Ovary (tissue), 9 donors: ENCODE data around the gene FGF5. TPM values are rescaled to one million over a fixed set of nuclear protein-coding genes. Genes with fewer than 3 reads are reported as not detected.

Experiments used
- DNase-seq, 5 donors: peaks; one replicate each; pipeline ENCODE4 v3.0.0-alpha.2; 2019 to 2020
- H3K27ac ChIP-seq, 2 donors: fragments of 200-600 bp; one replicate each; pipeline versions ENCODE4 v1.5.1 to v1.8.0; 2019 to 2022
- H3K27me3 ChIP-seq: fragments of 200-600 bp; one replicate; pipeline ENCODE4 v1.8.0; 2022
- H3K36me3 ChIP-seq: fragments of 200-600 bp; sonication (generic); one replicate; pipeline ENCODE4 v1.5.1; 2019
- H3K4me1 ChIP-seq: one replicate; pipeline ENCODE4 v1.8.1; 2013; ENCODE audit warnings: mild to moderate bottlenecking, moderate library complexity; ENCODE audit not compliant: insufficient read depth
- H3K4me3 ChIP-seq: fragments of 200-600 bp; sonication (generic); one replicate; pipeline ENCODE4 v1.5.1; 2017
- H3K9me3 ChIP-seq, 2 donors: fragments of 200-600 bp in 1 of 2; sonication (generic) in 1 of 2; one replicate each; pipeline versions ENCODE4 v1.5.1 to v1.8.1; 2013 to 2019; ENCODE audit warnings: mild to moderate bottlenecking in 1 of 2, moderate library complexity in 1 of 2
- EP300 ChIP-seq: sonication (generic); formaldehyde crosslinking; IDR thresholded peaks from one replicate; pipeline ENCODE4 v1.6.1; 2017; ENCODE audit warnings: antibody characterized with exemption
- POLR2A ChIP-seq: fragments of 450-650 bp; IDR thresholded peaks from one replicate; pipeline ENCODE4 v1.6.1; 2017; ENCODE audit warnings: antibody characterized with exemption, mild to moderate bottlenecking, moderate library complexity
- WGBS, 3 donors: extraction: QIAGEN DNeasy Blood & Tissue Kit in 1 of 3; methylation state at CpG; one replicate each; pipeline versions ENCODE4 v1.1.5 to v1.1.7; 2013 to 2017; 5-methylcytosine and 5-hydroxymethylcytosine counted together
- intact Hi-C, 4 donors: fragments of 100-400 bp; cut with DNase I; formaldehyde crosslinking; loops; one replicate each; pipeline versions ENCODE4 v1.11.0 to v1.15.1; 2022 to 2023
- polyA plus RNA-seq, 2 donors: library from polyadenylated mRNA; stranded (reverse); fragments of 200-250 nt in 1 of 2; fragments of 350-450 nt in 1 of 2; fragmentation: Illumina TruSeq in 1 of 2; extraction: RNeasy Lipid Tissue Mini Kit (QIAGEN cat#74804) in 1 of 2; gene quantifications; one replicate each; pipeline ENCODE4 v1.2.3, GENCODE V29; 2013 to 2014
- total RNA-seq, 7 donors: library from RNA; depleted of rRNA in 2 of 7; stranded (reverse); fragments of >200 nt in 2 of 7; fragmentation: NEBNext Ultra II Directional in 3 of 7; extraction: Animal tissue kit (Norgen Biotek cat#: 25700) in 3 of 7; gene quantifications; one replicate each; pipeline versions ENCODE4 v1.1.0 to v1.2.4, GENCODE V29; 2016 to 2023
- TF ChIP-seq, protein P1 (sequence below), 3 donors: fragments of 450-650 bp in 2 of 3; fragments of 200-600 bp in 1 of 3; IDR thresholded peaks; one replicate each; pipeline versions ENCODE4 v1.5.1 to v1.8.0; 2016 to 2022; ENCODE audit warnings: antibody characterized with exemption in 3 of 3, mild to moderate bottlenecking in 1 of 3
- donor health status: DM: no; HTN: no; CAD: no; lungs with moderate emphysema.
- donor health status: DM: no; HTN: no; CAD: no.
- donor health status: Bipolar disorder and iron deficiency.
- donor health status: DM: yes; HTN: yes; CAD: no.
- donor health status: DM: no; HTN: no; CAD: no.
- donor health status: DM: yes; HTN: yes; CAD: no.

FGF5 gene
- total and polyA plus RNA-seq, 9 donors = 0.03 to 1.8 (median 0.19) TPM; not detected in 3

DNA sequence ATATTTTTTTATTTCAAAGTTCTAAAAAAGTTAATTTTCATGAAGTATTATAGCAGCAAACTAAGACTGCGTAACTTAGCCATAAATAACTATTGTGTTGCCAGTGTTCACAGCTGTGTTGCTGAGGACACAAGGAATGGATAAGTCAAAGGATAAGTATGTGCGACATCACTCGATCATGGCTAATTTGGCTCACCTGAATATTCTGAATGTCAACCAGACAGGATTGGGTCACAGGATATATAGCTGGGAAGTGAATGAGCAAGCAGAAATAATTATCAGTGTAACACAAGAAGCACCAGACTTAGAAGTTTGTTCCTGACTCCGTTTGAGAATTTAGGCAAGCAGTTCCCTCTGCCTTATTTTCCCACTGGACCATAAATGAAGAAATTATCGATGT is 35.3 kb upstream of the FGF5 start:
- intact Hi-C loops = no loop called here
- no peak for DNase-seq
- H3K4me3 ChIP-seq = no peak overlapping the region
- 82 to 89% (median 86%) methylated on average over 5 of the region's 5 CpGs for WGBS, 3 donors
- H3K27ac ChIP-seq = no peak overlapping the region
- H3K27me3 ChIP-seq = no peaks in the 10 kb centered on the region
- no peaks in the 10 kb centered on the region for H3K9me3 ChIP-seq
- no peaks in the 10 kb centered on the region for H3K4me1 ChIP-seq
- no peaks in the 10 kb centered on the region for H3K36me3 ChIP-seq
- TF ChIP-seq, protein P1, sequence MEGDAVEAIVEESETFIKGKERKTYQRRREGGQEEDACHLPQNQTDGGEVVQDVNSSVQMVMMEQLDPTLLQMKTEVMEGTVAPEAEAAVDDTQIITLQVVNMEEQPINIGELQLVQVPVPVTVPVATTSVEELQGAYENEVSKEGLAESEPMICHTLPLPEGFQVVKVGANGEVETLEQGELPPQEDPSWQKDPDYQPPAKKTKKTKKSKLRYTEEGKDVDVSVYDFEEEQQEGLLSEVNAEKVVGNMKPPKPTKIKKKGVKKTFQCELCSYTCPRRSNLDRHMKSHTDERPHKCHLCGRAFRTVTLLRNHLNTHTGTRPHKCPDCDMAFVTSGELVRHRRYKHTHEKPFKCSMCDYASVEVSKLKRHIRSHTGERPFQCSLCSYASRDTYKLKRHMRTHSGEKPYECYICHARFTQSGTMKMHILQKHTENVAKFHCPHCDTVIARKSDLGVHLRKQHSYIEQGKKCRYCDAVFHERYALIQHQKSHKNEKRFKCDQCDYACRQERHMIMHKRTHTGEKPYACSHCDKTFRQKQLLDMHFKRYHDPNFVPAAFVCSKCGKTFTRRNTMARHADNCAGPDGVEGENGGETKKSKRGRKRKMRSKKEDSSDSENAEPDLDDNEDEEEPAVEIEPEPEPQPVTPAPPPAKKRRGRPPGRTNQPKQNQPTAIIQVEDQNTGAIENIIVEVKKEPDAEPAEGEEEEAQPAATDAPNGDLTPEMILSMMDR (IDR thresholded peaks at IDR 0.05) = no peak
- no peak for TF ChIP-seq POLR2A
- TF ChIP-seq EP300 = no peak

DNA sequence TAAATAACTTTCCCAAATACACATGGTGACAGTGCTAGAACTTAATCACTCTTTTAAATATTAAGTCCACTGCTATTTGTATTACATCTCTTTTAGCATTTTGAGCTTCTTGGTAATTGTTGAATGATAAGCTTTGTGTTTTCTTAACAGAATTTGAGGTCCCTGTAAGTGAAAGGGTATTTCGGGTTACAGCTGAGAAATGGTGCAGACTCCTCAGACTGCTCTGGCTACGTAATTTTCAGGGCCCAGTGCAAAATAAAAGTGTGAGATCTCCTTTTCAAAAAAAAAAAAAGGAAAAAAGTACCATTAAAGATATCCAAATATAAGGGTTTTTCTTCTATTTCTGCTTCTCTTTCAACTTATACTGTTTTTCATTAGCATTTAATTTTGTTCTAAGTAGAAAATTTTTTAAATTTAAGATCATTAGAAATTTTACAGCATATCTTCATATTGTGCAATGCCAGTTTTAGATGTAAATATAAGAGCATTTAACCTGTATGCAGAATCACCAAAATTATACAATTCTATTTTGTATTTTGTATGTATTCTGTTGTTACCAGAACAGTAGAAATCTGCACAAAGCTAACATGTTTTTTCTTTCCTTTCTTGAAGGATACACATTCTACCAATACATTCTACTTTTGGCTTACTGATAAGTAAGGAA is 33.6 kb upstream of the FGF5 start:
- no peak for DNase-seq
- no peaks in the 10 kb centered on the region for H3K4me1 ChIP-seq

DNA sequence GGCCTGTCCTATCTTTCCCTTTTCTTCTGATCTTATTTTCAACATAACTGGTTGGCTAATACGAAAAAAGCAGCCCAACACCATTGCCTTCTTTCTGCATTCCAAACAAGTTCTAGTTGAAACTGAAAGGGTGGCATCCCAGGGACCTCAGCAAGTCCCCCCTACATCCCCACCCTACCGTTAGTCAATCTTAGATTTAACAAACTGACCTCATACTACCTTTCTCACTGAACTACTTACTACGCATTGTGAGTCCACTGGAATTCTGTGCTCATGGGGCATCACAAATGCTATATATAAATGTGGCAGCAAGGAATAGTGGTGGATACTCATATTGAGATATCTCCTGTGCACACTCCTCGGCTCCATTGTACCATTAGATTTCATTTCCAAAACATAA is 33.1 kb upstream of the FGF5 start:
- H3K4me1 ChIP-seq = no peaks in the 10 kb centered on the region
- TF ChIP-seq, protein P1 (IDR thresholded peaks at IDR 0.05) = no peak
- TF ChIP-seq POLR2A = no peak
- TF ChIP-seq EP300 = no peak
- H3K27ac ChIP-seq = no peak overlapping the region
- no peaks in the 10 kb centered on the region for H3K9me3 ChIP-seq
- WGBS, 3 donors = 88 to 91% (median 90%) methylated on average over 4 of the region's 4 CpGs
- H3K4me3 ChIP-seq = no peak overlapping the region
- intact Hi-C loops = no loop called here
- no peaks in the 10 kb centered on the region for H3K36me3 ChIP-seq
- DNase-seq = no peak
- no peaks in the 10 kb centered on the region for H3K27me3 ChIP-seq

More for the DNA sequence above, 33.6 kb upstream of the FGF5 start:
- no peaks in the 10 kb centered on the region for H3K9me3 ChIP-seq
- TF ChIP-seq POLR2A (no peak), EP300 (no peak)
- TF ChIP-seq, protein P1 (IDR thresholded peaks at IDR 0.05) = no peak
- no peaks in the 10 kb centered on the region for H3K36me3 ChIP-seq
- H3K27ac ChIP-seq = no peak overlapping the region
- no peak overlapping the region for H3K4me3 ChIP-seq
- WGBS, 3 donors = 87 to 94% (median 91%) methylated on average over 2 of the region's 2 CpGs
- intact Hi-C loops = no loop called here
- no peaks in the 10 kb centered on the region for H3K27me3 ChIP-seq

DNA sequence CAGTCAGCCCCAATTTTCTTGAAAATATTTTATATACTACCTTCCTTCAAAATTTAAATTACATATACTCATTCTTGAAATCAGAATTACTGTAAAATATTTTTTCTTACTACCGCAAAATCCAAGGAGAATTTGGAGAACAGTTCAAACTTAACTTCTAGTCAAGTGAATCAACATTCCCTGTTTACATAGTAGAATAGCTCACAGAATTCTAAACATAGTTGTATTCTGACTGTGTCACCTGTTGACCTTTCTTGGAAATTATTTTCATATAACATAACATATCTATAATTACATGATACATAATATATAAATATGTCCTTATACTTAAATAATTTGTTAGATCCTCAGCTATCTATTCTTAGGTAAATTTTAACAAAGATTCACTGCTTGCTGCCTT is 31.0 kb upstream of the FGF5 start:
- intact Hi-C loops = no loop called here
- Histone ChIP-seq H3K27me3 (no peaks in the 10 kb centered on the region), H3K4me3 (no peak overlapping the region), H3K9me3 (no peaks in the 10 kb centered on the region), H3K4me1 (no peaks in the 10 kb centered on the region), H3K36me3 (no peaks in the 10 kb centered on the region), H3K27ac (no peak overlapping the region)
- whole genome bisulfite sequencing, 3 donors = 67 to 86% (median 79%) methylated on average over 1 of the region's 1 CpG
- no peak for TF ChIP-seq EP300
- TF ChIP-seq POLR2A = no peak
- TF ChIP-seq, protein P1 (IDR thresholded peaks at IDR 0.05) = no peak
- DNase-seq = no peak
